SIG-M5 (cell line): Measurements from ENCODE around the gene TMEM120B.
"Not testable (repeated sequence)": the region's sequence is repeated elsewhere in the genome, so short reads cannot be mapped to it uniquely, and the experiment has no call there.

Experiments used
- DNase-seq: peaks from one replicate; lab custom pipeline; 2025; lab: John Stamatoyannopoulos, UW

Gene TMEM120B

GRCh38 chr12:121712461-121713256, at the start of gene TMEM120B:
TMEM120B (plus strand) TSS chr12:121712752; CDS start chr12:121712896, 144 bp downstream.
- DNase-seq: no peak

GRCh38 chr12:121663610-121663929, 49.0 kb upstream of the TMEM120B start:
- DNase-seq: no peak

- DNase-seq: not testable (repeated sequence)
Observed at GRCh38 chr12:121666829-121667228, 45.7 kb upstream of the TMEM120B start.

GRCh38 chr12:121668750-121669520, 43.6 kb upstream of the TMEM120B start:
- no peak for DNase-seq

- no peak for DNase-seq
Observed at GRCh38 chr12:121669521-121669900, 43.0 kb upstream of the TMEM120B start, which contains the start of gene MORN3. MORN3 (minus strand) TSS chr12:121669654; CDS start chr12:121669483, 171 bp downstream.

- DNase-seq: no peak
Observed at GRCh38 chr12:121673013-121673511, 39.5 kb upstream of the TMEM120B start.

DNA sequence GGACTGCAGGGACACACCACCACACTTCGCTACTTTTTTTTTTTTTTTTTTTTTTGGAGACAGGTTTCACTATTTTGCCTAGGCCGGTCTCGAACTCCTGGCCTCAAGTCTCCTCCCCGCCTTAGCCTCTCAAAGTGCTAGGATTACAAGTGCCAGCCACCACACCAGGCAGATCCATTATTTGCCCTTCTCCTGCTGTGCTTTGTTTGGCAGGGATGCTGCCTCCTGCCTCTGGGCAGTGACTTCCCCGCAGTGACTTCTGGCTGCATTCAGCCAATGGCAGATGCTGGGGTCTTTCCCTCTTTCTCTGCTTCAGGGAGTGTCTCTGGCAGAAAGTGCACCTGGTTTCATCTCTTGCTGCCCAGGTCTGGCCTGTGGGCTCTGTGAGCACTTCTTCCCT, 36.4 kb upstream of the TMEM120B start:
- no peak for DNase-seq

GRCh38 chr12:121678305-121678704, 34.2 kb upstream of the TMEM120B start:
- DNase-seq: no peak

DNA sequence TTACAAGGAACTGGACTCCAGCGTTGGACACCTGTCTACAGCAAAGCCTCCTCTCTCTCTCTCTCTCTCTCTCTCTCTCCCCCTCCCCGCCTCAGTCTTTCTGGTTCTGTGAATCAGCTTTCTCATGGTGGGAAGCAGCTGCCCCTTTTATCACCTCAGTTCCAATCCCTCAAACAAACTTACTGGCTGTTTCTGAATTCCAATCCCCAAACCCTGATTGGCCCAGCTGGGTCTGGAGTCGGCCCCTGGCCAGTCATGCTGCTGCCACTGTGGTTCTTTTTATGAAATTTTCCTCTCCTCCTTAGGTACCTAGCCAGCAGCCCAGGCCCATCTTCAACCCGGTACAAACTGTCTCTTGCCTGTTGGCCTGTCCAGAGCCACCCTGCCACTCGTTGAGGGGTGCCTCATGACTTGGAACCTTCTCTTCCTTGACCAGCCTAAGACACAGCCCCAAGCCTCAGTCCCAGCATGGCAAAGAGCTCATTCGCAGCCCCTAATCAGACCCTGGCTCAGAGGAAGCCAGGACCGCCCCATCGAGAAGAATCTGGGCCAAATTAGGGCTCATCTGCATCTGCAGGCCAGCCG, 33.7 kb upstream of the TMEM120B start:
- no peak for DNase-seq

DNA sequence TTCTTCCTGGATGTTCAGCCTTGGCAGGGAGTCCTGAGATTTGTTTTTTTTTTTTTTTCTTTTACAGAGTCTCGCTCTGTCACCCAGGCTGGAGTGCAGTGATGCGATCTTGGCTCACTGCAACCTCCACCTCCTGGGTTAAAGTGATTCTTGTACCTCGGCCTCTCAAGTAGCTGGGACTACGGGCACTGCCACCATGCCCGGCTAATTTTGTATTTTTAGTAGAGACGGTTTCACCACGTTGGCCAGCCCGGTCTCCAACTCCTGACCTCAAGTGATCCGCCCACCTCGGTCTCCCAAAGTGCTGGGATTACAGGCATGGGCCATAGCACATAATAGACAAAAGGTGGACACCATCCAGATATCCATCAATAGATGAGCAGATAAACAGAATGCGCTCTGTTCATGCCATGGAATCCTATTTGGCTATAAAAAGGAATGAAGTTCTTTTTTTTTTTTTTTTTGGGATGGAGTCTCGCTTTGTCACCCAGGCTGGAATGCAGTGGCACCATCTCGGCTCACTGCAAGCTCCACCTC, 32.8 kb upstream of the TMEM120B start:
- DNase-seq: not testable (repeated sequence)

GRCh38 chr12:121688966-121689365, 23.6 kb upstream of the TMEM120B start:
- no peak for DNase-seq

GRCh38 chr12:121689430-121689829, 23.1 kb upstream of the TMEM120B start:
- no peak for DNase-seq

- DNase-seq: not testable (repeated sequence)
Observed at GRCh38 chr12:121692744-121693143, 19.8 kb upstream of the TMEM120B start.

DNA sequence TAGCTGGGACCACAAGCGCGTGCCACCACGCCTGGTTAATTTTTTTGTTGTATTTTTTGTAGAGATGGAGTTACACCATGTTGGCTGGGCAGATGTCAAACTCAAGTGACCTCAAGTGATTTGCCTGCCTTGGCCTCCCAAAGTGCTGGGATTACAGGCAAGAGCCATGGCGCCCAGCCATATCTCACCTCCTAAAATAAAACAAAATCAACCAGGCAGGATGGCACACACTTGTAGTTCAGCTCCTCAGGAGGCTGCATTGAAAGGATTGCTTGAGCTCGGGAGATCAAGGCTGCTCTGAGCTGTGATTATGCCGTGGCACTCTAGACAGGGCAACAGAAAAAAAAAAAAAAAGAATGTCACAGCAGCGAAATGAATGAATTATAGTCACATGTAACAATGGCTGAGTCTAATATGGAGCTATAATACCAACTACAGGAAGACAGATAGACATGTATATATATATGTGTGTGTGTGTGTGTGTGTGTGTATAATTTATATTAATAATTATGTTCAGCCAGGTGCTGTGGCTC, 19.3 kb upstream of the TMEM120B start:
- DNase-seq: no peak

- DNase-seq: no peak
Observed at GRCh38 chr12:121697093-121697698, 15.4 kb upstream of the TMEM120B start.

DNA sequence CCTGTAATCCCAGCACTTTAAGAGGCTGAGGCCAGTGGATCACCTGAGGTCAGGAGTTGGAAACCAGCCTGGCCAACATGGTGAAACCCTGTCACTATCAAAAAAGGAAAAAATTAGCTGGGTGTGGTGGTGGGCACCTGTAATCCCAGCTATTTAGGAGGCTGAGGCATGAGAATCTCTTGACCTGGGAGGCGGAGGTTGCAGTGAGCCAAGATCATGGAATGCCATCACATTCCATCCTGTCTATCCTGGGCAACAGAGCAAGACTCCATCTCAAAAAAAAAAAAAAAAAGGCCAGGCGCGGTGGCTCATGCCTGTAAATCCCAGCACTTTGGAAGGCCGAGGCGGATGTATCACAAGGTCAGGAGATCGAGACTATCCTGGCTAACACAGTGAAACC, 14.7 kb upstream of the TMEM120B start:
- not testable (repeated sequence) for DNase-seq

DNA sequence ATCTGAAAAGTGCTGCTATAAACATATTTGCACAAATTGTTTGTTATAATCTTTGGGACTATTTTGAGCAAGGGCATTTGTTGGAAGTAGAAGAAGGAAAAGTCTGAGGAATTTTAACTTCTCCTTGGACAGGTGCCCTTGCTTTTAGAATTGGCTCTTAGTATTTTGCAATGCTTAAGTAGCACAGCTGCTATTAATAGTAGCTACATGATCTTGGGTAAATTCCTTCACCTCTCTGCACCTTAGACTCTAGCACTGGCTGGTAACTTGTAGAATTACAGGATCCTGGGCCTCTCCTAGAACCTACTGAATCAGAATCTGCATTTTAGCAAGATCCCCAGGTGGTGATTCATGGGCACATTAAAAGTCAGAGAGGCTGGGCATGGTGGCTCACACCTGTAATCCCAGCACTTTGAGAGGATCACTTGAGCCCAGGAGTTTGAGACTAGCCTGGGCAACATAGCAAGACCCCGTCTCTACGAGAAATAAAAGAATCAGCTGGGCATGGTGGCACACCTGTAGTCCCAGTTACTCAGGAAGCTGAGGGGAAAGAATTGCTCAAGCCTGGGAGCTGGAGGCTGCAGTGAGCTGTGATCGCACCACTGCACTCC, 10.8 kb upstream of the TMEM120B start:
- DNase-seq: no peak

GRCh38 chr12:121702944-121703343, 9.6 kb upstream of the TMEM120B start:
- DNase-seq: no peak

- no peak for DNase-seq
Observed at GRCh38 chr12:121705514-121705913, 7.0 kb upstream of the TMEM120B start.

DNA sequence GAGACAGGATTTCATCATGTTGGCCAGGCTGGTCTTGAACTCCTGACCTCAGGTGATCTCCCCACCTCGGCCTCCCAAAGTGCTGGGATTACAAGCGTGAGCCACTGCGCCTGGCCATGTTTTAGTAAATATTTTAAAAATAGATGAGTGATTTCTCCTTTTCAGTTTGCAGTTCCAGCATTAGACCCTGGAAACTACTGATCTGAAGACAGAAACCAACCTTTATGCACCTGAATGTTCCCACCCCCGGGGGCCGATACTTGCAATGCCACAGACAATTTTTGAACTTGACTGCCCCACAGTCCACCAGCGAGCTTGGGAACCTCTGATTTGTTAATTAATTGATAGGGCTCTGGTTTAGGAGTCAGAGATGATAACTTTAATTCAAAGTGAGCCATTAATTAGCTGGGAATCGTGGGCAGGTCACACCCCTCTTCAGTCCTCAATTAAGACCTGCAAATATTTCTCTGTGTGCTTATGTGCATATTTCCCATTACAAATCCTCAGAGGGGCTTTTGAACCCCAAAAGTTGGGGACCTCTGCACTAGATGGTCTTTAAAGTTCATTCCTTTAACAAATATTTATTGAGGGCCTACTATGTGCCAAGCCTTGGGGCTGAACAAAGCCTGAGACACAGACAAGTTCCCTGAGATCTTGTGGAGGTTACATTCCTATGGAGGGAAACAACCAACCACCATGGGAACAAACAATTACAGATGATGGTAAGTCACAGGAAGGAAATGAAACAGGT, 4.1 kb upstream of the TMEM120B start:
- DNase-seq: no peak

GRCh38 chr12:121709064-121709424, 3.5 kb upstream of the TMEM120B start:
- not testable (repeated sequence) for DNase-seq
